ENCODE measurements around the gene TAF1A.

- no peak for TF ChIP-seq CTCF (conservative IDR thresholded peaks at IDR 0.05; ENCODE audit: low read depth, low read length)
- TF ChIP-seq EZH2 (IDR thresholded peaks at IDR 0.05; ENCODE audit: borderline replicate concordance, low read depth, low read length, poor library complexity, severe bottlenecking): no peak
These were observed 58.9 kb downstream of the TAF1A start for GRCh38 chr1:222530852-222531251.
